Trophoblast cell (in vitro differentiated cells and primary cell): ENCODE measurements around the gene CSMD2.

Source experiments
- DNase-seq, 2 donors: peaks; one replicate each; pipeline ENCODE4 v3.0.0-alpha.2; 2016
- H2AFZ ChIP-seq: 2 replicates; pipeline ENCODE4 v1.6.1; 2013; ENCODE audit warnings: low read length, moderate library complexity, mild to moderate bottlenecking; ENCODE audit not compliant: insufficient read depth, poor library complexity
- H2AK5ac ChIP-seq: 2 replicates; pipeline ENCODE4 v1.6.1; 2013; ENCODE audit warnings: mild to moderate bottlenecking, low read length
- H2BK120ac ChIP-seq: 2 replicates; pipeline ENCODE4 v1.6.1; 2013; ENCODE audit warnings: low read length, mild to moderate bottlenecking, moderate library complexity; ENCODE audit not compliant: insufficient read depth, poor library complexity
- H2BK12ac ChIP-seq: 2 replicates; pipeline ENCODE4 v1.6.1; 2013; ENCODE audit warnings: mild to moderate bottlenecking, low read length, moderate library complexity
- H2BK5ac ChIP-seq: 2 replicates; pipeline ENCODE4 v1.6.1; 2013; ENCODE audit warnings: low read length, low read depth, moderate library complexity, mild to moderate bottlenecking; ENCODE audit not compliant: poor library complexity
- H3K14ac ChIP-seq: 2 replicates; pipeline ENCODE4 v1.6.1; 2013; ENCODE audit warnings: mild to moderate bottlenecking, low read length
- H3K18ac ChIP-seq: 2 replicates; pipeline ENCODE4 v1.6.1; 2013; ENCODE audit warnings: mild to moderate bottlenecking, low read length
- H3K23ac ChIP-seq: 2 replicates; pipeline ENCODE4 v1.6.1; 2013; ENCODE audit warnings: low read length
- H3K27ac ChIP-seq: 2 replicates; pipeline ENCODE4 v1.5.1; 2013; ENCODE audit warnings: low read depth, mild to moderate bottlenecking, inconsistent platforms, low read length, moderate library complexity
- H3K27me3 ChIP-seq: 2 replicates; pipeline ENCODE4 v1.6.1; 2013; ENCODE audit warnings: inconsistent platforms, mild to moderate bottlenecking, low read length, moderate library complexity; ENCODE audit not compliant: insufficient read depth
- H3K36me3 ChIP-seq, 2 experiments: 1 replicate in 1 of 2; 2 replicates in 1 of 2; pipeline ENCODE4 v1.6.1; 2013; ENCODE audit warnings: low read length in 2 of 2, mild to moderate bottlenecking in 2 of 2, moderate library complexity in 1 of 2; ENCODE audit not compliant: insufficient read depth in 2 of 2, control insufficient read depth in 1 of 2
- H3K4ac ChIP-seq: 2 replicates; pipeline ENCODE4 v1.6.1; 2013; ENCODE audit warnings: low read depth, mild to moderate bottlenecking, low read length, moderate library complexity
- H3K4me1 ChIP-seq, 2 experiments: 1 replicate in 1 of 2; 2 replicates in 1 of 2; pipeline ENCODE4 v1.6.1; 2013; ENCODE audit warnings: low read length in 2 of 2, mild to moderate bottlenecking in 2 of 2, moderate library complexity in 1 of 2; ENCODE audit not compliant: insufficient read depth in 2 of 2, control insufficient read depth in 1 of 2
- H3K4me2 ChIP-seq: 2 replicates; pipeline ENCODE4 v1.6.1; 2013; ENCODE audit warnings: inconsistent platforms, mild to moderate bottlenecking, low read length, moderate library complexity
- H3K4me3 ChIP-seq: 2 replicates; pipeline ENCODE4 v1.5.1; 2013; ENCODE audit warnings: mild to moderate bottlenecking, low read depth, low read length, inconsistent platforms
- H3K79me1 ChIP-seq: one replicate; pipeline ENCODE4 v1.6.1; 2013; ENCODE audit warnings: low read length
- H3K79me2 ChIP-seq: 2 replicates; pipeline ENCODE4 v1.6.1; 2013; ENCODE audit warnings: low read length, mild to moderate bottlenecking; ENCODE audit not compliant: control insufficient read depth, insufficient read depth, poor library complexity
- H3K9ac ChIP-seq: 2 replicates; pipeline ENCODE4 v1.6.1; 2013; ENCODE audit warnings: mild to moderate bottlenecking, low read length
- H3K9me3 ChIP-seq: 2 replicates; pipeline ENCODE4 v1.6.1; 2013; ENCODE audit warnings: low read depth, mild to moderate bottlenecking, control low read depth, inconsistent platforms, low read length; ENCODE audit not compliant: insufficient read depth
- H4K12ac ChIP-seq: 2 replicates; pipeline ENCODE4 v1.6.1; 2013; ENCODE audit warnings: low read depth, mild to moderate bottlenecking, low read length, moderate library complexity
- H4K8ac ChIP-seq: 2 replicates; pipeline ENCODE4 v1.6.1; 2013; ENCODE audit warnings: low read depth, mild to moderate bottlenecking, low read length, moderate library complexity
- H4K91ac ChIP-seq: one replicate; pipeline ENCODE4 v1.6.1; 2013; ENCODE audit warnings: low read depth, mild to moderate bottlenecking, low read length, moderate library complexity
- WGBS: extraction: QIAGEN DNeasy Blood & Tissue Kit; methylation state at CpG from one replicate; pipeline ENCODE4 v1.1.7; 2013; ENCODE audit warnings: missing lambda C conversion rate; ENCODE audit not compliant: insufficient read length, insufficient coverage; ENCODE audit errors: extremely low coverage; 5-methylcytosine and 5-hydroxymethylcytosine counted together

CSMD2 gene

GRCh38 chr1:33837635-33838034, 327.4 kb downstream of the CSMD2 start:
- no peak overlapping the region for H2AFZ ChIP-seq
- no peak overlapping the region for H3K4ac ChIP-seq
- no peaks in the 10 kb centered on the region for H3K36me3 ChIP-seq
- no peak overlapping the region for H3K4me2 ChIP-seq
- no peak overlapping the region for H2BK12ac ChIP-seq
- peaks cover 2% of the 10 kb centered on the region for H3K9me3 ChIP-seq
- H3K18ac ChIP-seq: no peak overlapping the region
- no CpG with 5 or more reads among the region's 3 CpGs for WGBS
- H3K79me2 ChIP-seq: no peaks in the 10 kb centered on the region
- no peak overlapping the region for H3K9ac ChIP-seq
- H3K4me1 ChIP-seq: no peaks in the 10 kb centered on the region
- H2BK5ac ChIP-seq: no peak overlapping the region
- H4K8ac ChIP-seq: no peak overlapping the region
- no peak for DNase-seq
- H4K12ac ChIP-seq: no peak overlapping the region
- H3K27ac ChIP-seq: no peak overlapping the region
- H2BK120ac ChIP-seq: no peak overlapping the region
- no peak overlapping the region for H3K4me3 ChIP-seq
- no peak overlapping the region for H4K91ac ChIP-seq
- H2AK5ac ChIP-seq: no peak overlapping the region
- H3K14ac ChIP-seq: no peak overlapping the region
- H3K79me1 ChIP-seq: no peaks in the 10 kb centered on the region
- H3K27me3 ChIP-seq: no peaks in the 10 kb centered on the region
- H3K23ac ChIP-seq: no peak overlapping the region

GRCh38 chr1:33836911-33837310, 328.1 kb downstream of the CSMD2 start:
- Histone ChIP-seq H2AK5ac (no peak overlapping the region), H2BK120ac (no peak overlapping the region), H3K4me3 (no peak overlapping the region), H3K4me2 (no peak overlapping the region), H3K23ac (no peak overlapping the region), H3K79me1 (no peaks in the 10 kb centered on the region), H3K27ac (no peak overlapping the region), H2BK12ac (no peak overlapping the region), H2AFZ (no peak overlapping the region), H3K27me3 (no peaks in the 10 kb centered on the region), H3K36me3 (no peaks in the 10 kb centered on the region), H4K8ac (no peak overlapping the region), H3K4me1 (no peaks in the 10 kb centered on the region), H3K9ac (no peak overlapping the region), H3K79me2 (no peaks in the 10 kb centered on the region), H4K12ac (no peak overlapping the region), H3K9me3 (peaks cover 2% of the 10 kb centered on the region), H2BK5ac (no peak overlapping the region), H3K14ac (no peak overlapping the region), H3K4ac (no peak overlapping the region), H3K18ac (no peak overlapping the region), H4K91ac (no peak overlapping the region)
- DNase-seq: no peak
- no CpG with 5 or more reads among the region's 4 CpGs for WGBS

- H3K27me3 ChIP-seq: no peaks in the 10 kb centered on the region
- WGBS: no CpG with 5 or more reads among the region's 5 CpGs
- no peaks in the 10 kb centered on the region for H3K36me3 ChIP-seq
- H3K23ac ChIP-seq: no peak overlapping the region
- no peak overlapping the region for H3K27ac ChIP-seq
- H4K8ac ChIP-seq: no peak overlapping the region
- no peak overlapping the region for H3K4me2 ChIP-seq
- no peak overlapping the region for H4K12ac ChIP-seq
- H3K4me3 ChIP-seq: no peak overlapping the region
- no peak overlapping the region for H2AFZ ChIP-seq
- peaks cover 8% of the 10 kb centered on the region for H3K9me3 ChIP-seq
- no peak overlapping the region for H2BK12ac ChIP-seq
- H3K79me2 ChIP-seq: no peaks in the 10 kb centered on the region
- no peaks in the 10 kb centered on the region for H3K79me1 ChIP-seq
- H3K14ac ChIP-seq: no peak overlapping the region
- no peak overlapping the region for H3K9ac ChIP-seq
- H3K18ac ChIP-seq: no peak overlapping the region
- H2BK120ac ChIP-seq: no peak overlapping the region
- no peaks in the 10 kb centered on the region for H3K4me1 ChIP-seq
- DNase-seq: no peak
- no peak overlapping the region for H2BK5ac ChIP-seq
- no peak overlapping the region for H3K4ac ChIP-seq
- H2AK5ac ChIP-seq: no peak overlapping the region
- H4K91ac ChIP-seq: no peak overlapping the region
Observed at GRCh38 chr1:33828654-33829053, 336.4 kb downstream of the CSMD2 start.

GRCh38 chr1:33828059-33828458, 337.0 kb downstream of the CSMD2 start:
- WGBS: no CpG with 5 or more reads among the region's 5 CpGs
- H3K36me3 ChIP-seq: no peaks in the 10 kb centered on the region
- H4K91ac ChIP-seq: no peak overlapping the region

More at GRCh38 chr1:33828059-33828458, 337.0 kb downstream of the CSMD2 start:
- Histone ChIP-seq H3K79me1 (no peaks in the 10 kb centered on the region), H3K4ac (no peak overlapping the region), H3K18ac (no peak overlapping the region), H2BK5ac (no peak overlapping the region), H3K27ac (no peak overlapping the region), H3K79me2 (no peaks in the 10 kb centered on the region), H3K9ac (no peak overlapping the region), H4K8ac (no peak overlapping the region), H2BK120ac (no peak overlapping the region), H2AFZ (no peak overlapping the region), H3K4me1 (no peaks in the 10 kb centered on the region), H3K14ac (no peak overlapping the region), H3K9me3 (peaks cover 8% of the 10 kb centered on the region), H3K4me2 (no peak overlapping the region), H4K12ac (no peak overlapping the region), H3K4me3 (no peak overlapping the region), H3K23ac (no peak overlapping the region), H2BK12ac (no peak overlapping the region), H2AK5ac (no peak overlapping the region), H3K27me3 (no peaks in the 10 kb centered on the region)
- DNase-seq: no peak
